ENCODE data around the gene FNTB. TPM values are rescaled to one million over a fixed set of nuclear protein-coding genes. Genes with fewer than 3 reads are reported as not detected.
A peak's percentile ranks its signal among the peaks of the same experiment; 100 is the strongest.

FNTB gene
- polyA plus RNA-seq, 6 donors from 2014 or later: 1.6 to 3.6 (median 2.3) TPM

GRCh38 chr14:64958201-64958600, 28.5 kb upstream of the FNTB start:
- peaks cover 0 to 9% (median 3%) of the 10 kb centered on the region in 3 donors for H3K4me1 Mint-ChIP-seq
- ATAC-seq (ENCODE audit: low read depth in 2 of 2): no peak
- no peak overlapping the region for H3K4me3 Mint-ChIP-seq
- H3K9me3 Mint-ChIP-seq: no peaks in the 10 kb centered on the region
- DNase-seq: no peak
- H3K27me3 Mint-ChIP-seq: no peaks in the 10 kb centered on the region
- no peak overlapping the region for H3K27ac Mint-ChIP-seq
- H3K36me3 Mint-ChIP-seq: no peaks in the 10 kb centered on the region

- ATAC-seq (ENCODE audit: low read depth in 2 of 2): no peak
- H3K4me3 Mint-ChIP-seq: no peak overlapping the region
- H3K36me3 Mint-ChIP-seq: no peaks in the 10 kb centered on the region
- peak overlapping the region in 1 of 6 donors; percentile 9 for H3K27ac Mint-ChIP-seq
- no peak for DNase-seq
- peaks cover 0 to 6% (median 0%) of the 10 kb centered on the region in 3 donors for H3K4me1 Mint-ChIP-seq
- no peaks in the 10 kb centered on the region for H3K27me3 Mint-ChIP-seq
- no peaks in the 10 kb centered on the region for H3K9me3 Mint-ChIP-seq
Observed at GRCh38 chr14:64958743-64959142, 28.0 kb upstream of the FNTB start.

GRCh38 chr14:64960762-64961276, 25.9 kb upstream of the FNTB start:
- Mint-ChIP-seq H3K9me3 (no peaks in the 10 kb centered on the region), H3K36me3 (no peaks in the 10 kb centered on the region), H3K27ac (no peak overlapping the region), H3K4me3 (no peak overlapping the region), H3K27me3 (no peaks in the 10 kb centered on the region), H3K4me1 (peaks cover 0 to 6% (median 0%) of the 10 kb centered on the region in 3 donors)
- ATAC-seq (ENCODE audit: low read depth in 2 of 2) (no peak), DNase-seq (no peak)

- peak overlapping the region in 1 of 6 donors; percentile 75 for H3K27ac Mint-ChIP-seq
- H3K36me3 Mint-ChIP-seq: no peaks in the 10 kb centered on the region
- H3K9me3 Mint-ChIP-seq: no peaks in the 10 kb centered on the region
- no peak for ATAC-seq (ENCODE audit: low read depth in 2 of 2)
- DNase-seq: no peak
- H3K4me1 Mint-ChIP-seq: peaks cover 0 to 6% (median 0%) of the 10 kb centered on the region in 3 donors
- no peak overlapping the region for H3K4me3 Mint-ChIP-seq
- H3K27me3 Mint-ChIP-seq: no peaks in the 10 kb centered on the region
Observed at GRCh38 chr14:64963611-64964010, 23.1 kb upstream of the FNTB start.

- H3K27me3 Mint-ChIP-seq: peaks cover 0 to 7% (median 0%) of the 10 kb centered on the region in 3 donors
- H3K27ac Mint-ChIP-seq: peak overlapping the region in 1 of 6 donors; percentile 45
- no peak for DNase-seq
- no peak for ATAC-seq (ENCODE audit: low read depth in 2 of 2)
- no peak overlapping the region for H3K4me3 Mint-ChIP-seq
- H3K4me1 Mint-ChIP-seq: peaks cover 0 to 3% (median 3%) of the 10 kb centered on the region in 3 donors
- no peaks in the 10 kb centered on the region for H3K9me3 Mint-ChIP-seq
- H3K36me3 Mint-ChIP-seq: no peaks in the 10 kb centered on the region
Observed at GRCh38 chr14:64965356-64966000, 21.2 kb upstream of the FNTB start.

GRCh38 chr14:64966976-64967375, 19.7 kb upstream of the FNTB start:
- no peaks in the 10 kb centered on the region for H3K9me3 Mint-ChIP-seq
- H3K4me1 Mint-ChIP-seq: peaks cover 0 to 9% (median 3%) of the 10 kb centered on the region in 3 donors

GRCh38 chr14:64968167-64968566, 18.5 kb upstream of the FNTB start:
- ATAC-seq (ENCODE audit: low read depth in 2 of 2) (no peak), DNase-seq (no peak)
- Mint-ChIP-seq H3K4me3 (no peak overlapping the region), H3K27ac (no peak overlapping the region), H3K36me3 (no peaks in the 10 kb centered on the region), H3K9me3 (no peaks in the 10 kb centered on the region), H3K27me3 (peaks cover 0 to 9% (median 8%) of the 10 kb centered on the region in 3 donors), H3K4me1 (peaks cover 0 to 13% (median 3%) of the 10 kb centered on the region in 3 donors)

More at GRCh38 chr14:64966976-64967375, 19.7 kb upstream of the FNTB start:
- Mint-ChIP-seq H3K4me3 (no peak overlapping the region), H3K36me3 (no peaks in the 10 kb centered on the region), H3K27ac (no peak overlapping the region), H3K27me3 (peaks cover 0 to 9% (median 8%) of the 10 kb centered on the region in 3 donors)
- DNase-seq (no peak), ATAC-seq (ENCODE audit: low read depth in 2 of 2) (no peak)

GRCh38 chr14:64968651-64969050, 18.0 kb upstream of the FNTB start:
- ATAC-seq (ENCODE audit: low read depth in 2 of 2) (no peak), DNase-seq (no peak)
- H3K4me1 Mint-ChIP-seq: peaks cover 0 to 13% (median 3%) of the 10 kb centered on the region in 3 donors
- H3K9me3 Mint-ChIP-seq: no peaks in the 10 kb centered on the region
- H3K4me3 Mint-ChIP-seq: no peak overlapping the region
- peak overlapping the region in 1 of 6 donors; percentile 56 for H3K27ac Mint-ChIP-seq
- peaks cover 0 to 9% (median 8%) of the 10 kb centered on the region in 3 donors for H3K27me3 Mint-ChIP-seq
- H3K36me3 Mint-ChIP-seq: no peaks in the 10 kb centered on the region

GRCh38 chr14:64970041-64970440, 16.7 kb upstream of the FNTB start:
- no peak for DNase-seq
- no peak for ATAC-seq (ENCODE audit: low read depth in 2 of 2)
- Mint-ChIP-seq H3K36me3 (no peaks in the 10 kb centered on the region), H3K9me3 (no peaks in the 10 kb centered on the region), H3K27ac (peak overlapping the region in 3 of 6 donors; percentile 44 to 74 (median 56)), H3K27me3 (peaks cover 4 to 9% (median 8%) of the 10 kb centered on the region in 3 donors), H3K4me3 (peak overlapping the region in 5 of 8 donors; percentile 6 to 91 (median 42)), H3K4me1 (peaks cover 0 to 13% (median 3%) of the 10 kb centered on the region in 3 donors)

GRCh38 chr14:64970776-64971477, 15.8 kb upstream of the FNTB start:
- Mint-ChIP-seq H3K9me3 (no peaks in the 10 kb centered on the region), H3K4me1 (peaks cover 0 to 13% (median 3%) of the 10 kb centered on the region in 3 donors), H3K27ac (peak overlapping the region in 2 of 6 donors; percentile 76)

GRCh38 chr14:64971491-64971942, 15.2 kb upstream of the FNTB start:
- H3K9me3 Mint-ChIP-seq: no peaks in the 10 kb centered on the region
- peaks cover 0 to 13% (median 3%) of the 10 kb centered on the region in 3 donors for H3K4me1 Mint-ChIP-seq
- DNase-seq: no peak
- peaks cover 8 to 9% (median 9%) of the 10 kb centered on the region in 3 donors for H3K27me3 Mint-ChIP-seq
- peak overlapping the region in 1 of 6 donors; percentile 76 for H3K27ac Mint-ChIP-seq
- H3K36me3 Mint-ChIP-seq: no peaks in the 10 kb centered on the region
- H3K4me3 Mint-ChIP-seq: peak overlapping the region; percentile 67 to 91 (median 80)
- ATAC-seq (ENCODE audit: low read depth in 2 of 2): peak in 1 of 2 donors; percentile 11

More at GRCh38 chr14:64970776-64971477, 15.8 kb upstream of the FNTB start:
- ATAC-seq (ENCODE audit: low read depth in 2 of 2) (no peak), DNase-seq (no peak)
- Mint-ChIP-seq H3K27me3 (peaks cover 6 to 9% (median 8%) of the 10 kb centered on the region in 3 donors), H3K4me3 (peak overlapping the region; percentile 67 to 91 (median 80)), H3K36me3 (no peaks in the 10 kb centered on the region)

- peak; percentile 61 to 65 for ATAC-seq (ENCODE audit: low read depth in 2 of 2)
Observed at GRCh38 chr14:64971943-64972791, 14.5 kb upstream of the FNTB start, which contains the start of gene RAB15. TSS of gene RAB15 (minus strand) at chr14:64972336. CDS start at chr14:64972076, 260 bp downstream.

More at GRCh38 chr14:64971943-64972791, 14.5 kb upstream of the FNTB start, which contains the start of gene RAB15:
- Mint-ChIP-seq H3K36me3 (no peaks in the 10 kb centered on the region), H3K4me3 (peak within 1 kb of the TSS; percentile 82 to 92 (median 86)), H3K9me3 (no peaks in the 10 kb centered on the region), H3K27me3 (peaks cover 8 to 13% (median 9%) of the 10 kb centered on the region in 3 donors), H3K4me1 (peaks cover 0 to 13% (median 3%) of the 10 kb centered on the region in 3 donors), H3K27ac (peak within 1 kb of the TSS in 5 of 6 donors; percentile 20 to 89 (median 76))
- DNase-seq: peak; percentile 35
